Hepatocyte (in vitro differentiated cells): Measurements from ENCODE around the gene KLRC4.

Source experiments
- EZH2 ChIP-seq: fragments of 200-600 bp; sonication (generic); IDR thresholded peaks from 2 replicates; pipeline ENCODE4 v1.6.1; 2016; ENCODE audit warnings: antibody characterized with exemption, mild to moderate bottlenecking, borderline replicate concordance
- TF ChIP-seq, protein P1 (sequence below): fragments of 200-600 bp; sonication (generic); IDR thresholded peaks from 2 replicates; pipeline ENCODE4 v1.5.1; 2016; ENCODE audit warnings: antibody characterized with exemption, mild to moderate bottlenecking; ENCODE audit not compliant: poor library complexity

DNA sequence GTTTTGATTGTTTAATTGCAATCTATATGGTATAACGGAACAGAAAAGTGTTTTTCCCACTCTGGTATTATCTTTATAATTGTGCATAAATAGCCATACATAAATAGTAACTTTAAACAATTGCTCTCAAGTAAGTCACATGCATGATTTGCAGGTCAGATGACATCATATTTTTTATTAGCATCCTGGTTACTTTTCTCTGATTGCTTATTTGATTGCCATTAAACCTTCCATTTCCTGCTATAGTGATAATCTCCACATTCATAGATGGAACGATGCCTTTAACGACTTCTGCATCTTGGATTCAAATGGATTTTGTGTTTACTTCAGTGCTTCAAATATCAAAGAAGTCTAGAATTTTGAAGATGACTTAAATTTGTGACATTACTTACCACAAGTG lies 16.3 kb downstream of the KLRC4 start:
- TF ChIP-seq, protein P1, sequence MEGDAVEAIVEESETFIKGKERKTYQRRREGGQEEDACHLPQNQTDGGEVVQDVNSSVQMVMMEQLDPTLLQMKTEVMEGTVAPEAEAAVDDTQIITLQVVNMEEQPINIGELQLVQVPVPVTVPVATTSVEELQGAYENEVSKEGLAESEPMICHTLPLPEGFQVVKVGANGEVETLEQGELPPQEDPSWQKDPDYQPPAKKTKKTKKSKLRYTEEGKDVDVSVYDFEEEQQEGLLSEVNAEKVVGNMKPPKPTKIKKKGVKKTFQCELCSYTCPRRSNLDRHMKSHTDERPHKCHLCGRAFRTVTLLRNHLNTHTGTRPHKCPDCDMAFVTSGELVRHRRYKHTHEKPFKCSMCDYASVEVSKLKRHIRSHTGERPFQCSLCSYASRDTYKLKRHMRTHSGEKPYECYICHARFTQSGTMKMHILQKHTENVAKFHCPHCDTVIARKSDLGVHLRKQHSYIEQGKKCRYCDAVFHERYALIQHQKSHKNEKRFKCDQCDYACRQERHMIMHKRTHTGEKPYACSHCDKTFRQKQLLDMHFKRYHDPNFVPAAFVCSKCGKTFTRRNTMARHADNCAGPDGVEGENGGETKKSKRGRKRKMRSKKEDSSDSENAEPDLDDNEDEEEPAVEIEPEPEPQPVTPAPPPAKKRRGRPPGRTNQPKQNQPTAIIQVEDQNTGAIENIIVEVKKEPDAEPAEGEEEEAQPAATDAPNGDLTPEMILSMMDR: no peak
- TF ChIP-seq EZH2: no peak
